HL-60 (cell line): ENCODE results near the gene MALT1.

ENCODE experiments used
- CTCF ChIP-seq: IDR thresholded peaks from one replicate; pipeline ENCODE4 v1.5.1; 2011; ENCODE audit warnings: low read length, control low read depth, inconsistent platforms; ENCODE audit not compliant: insufficient read depth
- POLR2AphosphoS5 ChIP-seq: IDR thresholded peaks from 2 replicates; pipeline ENCODE4 v1.6.1; 2012; ENCODE audit warnings: low read depth

- TF ChIP-seq CTCF (no peak), POLR2AphosphoS5 (no peak)
Measured at GRCh38 chr18:58800582-58800981, 129.3 kb downstream of the MALT1 start.
